Right lung (tissue), 10 donors: Measurements from ENCODE around the gene AASDH. TPM values are rescaled to one million over a fixed set of nuclear protein-coding genes. Genes with fewer than 3 reads are reported as not detected.
A peak's percentile ranks its signal among the peaks of the same experiment; 100 is the strongest.

Experiments
- DNase-seq, 2 donors: peaks; one replicate each; pipeline ENCODE4 v3.0.0-alpha.2; 2013
- long read RNA-seq, 8 donors: transcript quantifications; one replicate each; lab custom pipeline, GENCODE V29; 2026
- polyA plus RNA-seq, 5 donors: library from polyadenylated mRNA; unstranded; fragments of 120-200 nt; gene quantifications; one replicate each; pipeline versions ENCODE4 v1.2.1 to v1.2.3, GENCODE V29; 2013; ENCODE audit warnings: inconsistent platforms in 1 of 5, low replicate concordance in 1 of 5; ENCODE audit not compliant: insufficient read length in 5 of 5, insufficient read depth in 1 of 5

The AASDH gene, protein sequence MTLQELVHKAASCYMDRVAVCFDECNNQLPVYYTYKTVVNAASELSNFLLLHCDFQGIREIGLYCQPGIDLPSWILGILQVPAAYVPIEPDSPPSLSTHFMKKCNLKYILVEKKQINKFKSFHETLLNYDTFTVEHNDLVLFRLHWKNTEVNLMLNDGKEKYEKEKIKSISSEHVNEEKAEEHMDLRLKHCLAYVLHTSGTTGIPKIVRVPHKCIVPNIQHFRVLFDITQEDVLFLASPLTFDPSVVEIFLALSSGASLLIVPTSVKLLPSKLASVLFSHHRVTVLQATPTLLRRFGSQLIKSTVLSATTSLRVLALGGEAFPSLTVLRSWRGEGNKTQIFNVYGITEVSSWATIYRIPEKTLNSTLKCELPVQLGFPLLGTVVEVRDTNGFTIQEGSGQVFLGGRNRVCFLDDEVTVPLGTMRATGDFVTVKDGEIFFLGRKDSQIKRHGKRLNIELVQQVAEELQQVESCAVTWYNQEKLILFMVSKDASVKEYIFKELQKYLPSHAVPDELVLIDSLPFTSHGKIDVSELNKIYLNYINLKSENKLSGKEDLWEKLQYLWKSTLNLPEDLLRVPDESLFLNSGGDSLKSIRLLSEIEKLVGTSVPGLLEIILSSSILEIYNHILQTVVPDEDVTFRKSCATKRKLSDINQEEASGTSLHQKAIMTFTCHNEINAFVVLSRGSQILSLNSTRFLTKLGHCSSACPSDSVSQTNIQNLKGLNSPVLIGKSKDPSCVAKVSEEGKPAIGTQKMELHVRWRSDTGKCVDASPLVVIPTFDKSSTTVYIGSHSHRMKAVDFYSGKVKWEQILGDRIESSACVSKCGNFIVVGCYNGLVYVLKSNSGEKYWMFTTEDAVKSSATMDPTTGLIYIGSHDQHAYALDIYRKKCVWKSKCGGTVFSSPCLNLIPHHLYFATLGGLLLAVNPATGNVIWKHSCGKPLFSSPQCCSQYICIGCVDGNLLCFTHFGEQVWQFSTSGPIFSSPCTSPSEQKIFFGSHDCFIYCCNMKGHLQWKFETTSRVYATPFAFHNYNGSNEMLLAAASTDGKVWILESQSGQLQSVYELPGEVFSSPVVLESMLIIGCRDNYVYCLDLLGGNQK
- polyA plus RNA-seq: 10 to 100 TPM; 18.3 to 31.5 (median 28.9) TPM
- long read RNA-seq, donor 1, partial matches to known transcripts: 9 of 11 reads
- long read RNA-seq, donor 1, other reads (novel, unspliced or antisense): 0 of 11 reads
- long read RNA-seq, donor 2: 0 reads
- long read RNA-seq, donor 3, partial matches to known transcripts: 0 of 4 reads
- long read RNA-seq, donor 3, other reads (novel, unspliced or antisense): 0 of 4 reads
- long read RNA-seq, donor 4, partial matches to known transcripts: 13 of 14 reads
- long read RNA-seq, donor 4, other reads (novel, unspliced or antisense): 0 of 14 reads
- long read RNA-seq, donor 5, partial matches to known transcripts: 7 of 8 reads
- long read RNA-seq, donor 5, other reads (novel, unspliced or antisense): 0 of 8 reads
- long read RNA-seq, donor 6, partial matches to known transcripts: 6 of 10 reads
- long read RNA-seq, donor 6, other reads (novel, unspliced or antisense): 0 of 10 reads
- long read RNA-seq, donor 7, partial matches to known transcripts: 5 of 6 reads
- long read RNA-seq, donor 7, other reads (novel, unspliced or antisense): 0 of 6 reads
- long read RNA-seq, donor 8, partial matches to known transcripts: 7 of 8 reads
- long read RNA-seq, donor 8, other reads (novel, unspliced or antisense): 0 of 8 reads

DNA sequence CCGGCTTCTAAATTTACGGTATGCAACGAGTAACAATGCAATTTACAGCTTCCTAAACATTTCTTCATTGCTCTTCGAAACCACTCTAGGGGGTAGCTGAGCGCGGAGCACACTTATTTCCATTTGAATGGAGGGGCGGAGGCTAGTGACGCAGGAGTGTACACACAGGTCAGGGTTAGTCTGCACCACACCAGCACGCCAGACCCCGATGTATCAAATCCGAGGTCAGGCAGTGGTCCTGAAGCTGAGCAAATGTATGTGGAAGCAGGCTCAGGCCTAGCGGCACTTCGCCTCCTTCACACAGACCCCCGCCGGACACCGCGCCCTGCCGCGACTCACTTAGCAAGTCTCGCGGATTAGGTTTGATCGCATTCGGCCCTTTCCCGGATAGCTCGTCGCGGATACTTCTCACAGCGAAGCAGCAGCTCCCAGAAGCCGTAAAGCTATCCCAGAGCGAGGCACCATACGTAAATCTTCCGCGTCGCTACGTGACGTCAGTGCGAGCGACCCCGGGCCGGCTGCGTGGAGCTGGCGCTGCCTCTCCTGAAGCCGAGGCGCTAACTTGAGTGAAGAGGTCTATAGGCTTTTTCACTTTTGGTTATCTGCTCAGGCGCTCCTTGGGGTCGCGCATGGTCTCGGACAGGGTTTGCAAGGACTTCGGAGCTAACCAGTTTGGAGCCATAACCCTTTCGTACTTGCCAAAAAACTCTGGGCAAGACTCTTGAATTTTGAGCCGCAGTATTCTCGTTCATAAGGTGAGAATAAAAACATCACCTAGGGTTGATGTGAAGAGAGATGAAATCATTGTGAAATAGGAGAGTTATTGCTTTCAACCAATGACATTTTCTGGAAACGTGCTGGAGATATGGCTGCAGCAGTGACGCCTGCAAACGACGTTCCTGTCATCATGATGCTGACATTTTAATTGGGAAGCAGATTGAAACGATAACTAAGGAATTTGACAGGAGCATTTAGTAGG is at the start of gene AASDH:
TSS of gene AASDH (minus strand) at position 469 of the 979 bp plus-strand sequence. CDS start 3,192 bp downstream, outside the sequence.
- DNase-seq: peak; percentile 97

DNA sequence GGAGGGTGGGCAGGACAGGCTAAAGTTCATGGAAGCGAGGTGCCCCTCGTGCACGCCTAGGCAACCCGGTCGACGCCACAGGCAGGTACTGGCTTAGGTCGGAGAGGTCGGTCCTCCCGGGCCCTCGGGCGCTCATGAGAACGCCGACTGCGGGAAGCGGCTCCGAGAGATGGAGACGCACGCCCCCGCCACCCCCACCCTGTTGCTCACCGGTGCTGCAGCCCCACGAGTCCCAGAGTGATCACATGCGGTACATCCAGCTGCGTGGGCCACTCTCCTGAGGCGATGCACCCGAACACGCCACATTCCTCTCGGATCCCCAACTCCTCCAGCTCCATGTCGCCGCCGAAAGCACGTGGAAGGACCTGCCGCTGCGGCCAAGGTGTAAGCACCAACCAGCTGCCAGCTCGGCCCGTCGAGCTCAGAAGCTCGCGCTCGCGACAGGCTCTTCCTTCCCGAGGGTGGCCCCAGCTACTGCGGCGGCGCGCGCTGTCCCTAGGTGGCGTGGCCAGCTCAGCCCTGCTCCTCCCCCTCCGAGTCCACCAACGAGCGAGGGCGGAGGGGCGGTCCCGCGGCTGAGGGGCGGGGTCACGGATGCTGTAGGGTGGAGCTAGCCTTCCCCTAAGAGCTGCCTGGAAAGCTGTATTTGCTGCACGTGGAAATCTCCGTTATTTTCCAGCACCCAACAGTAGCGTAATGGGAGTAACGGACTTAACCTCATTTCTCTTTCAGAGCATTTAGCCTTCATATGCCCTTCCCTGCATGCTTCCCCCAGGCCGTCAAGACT is 48.0 kb upstream of the AASDH start, which contains the start of gene PPAT:
TSS of gene PPAT (minus strand) at position 476 of the 787 bp plus-strand sequence. CDS start at position 338, 138 bp downstream.
- DNase-seq: peak; percentile 98 to 99

DNA sequence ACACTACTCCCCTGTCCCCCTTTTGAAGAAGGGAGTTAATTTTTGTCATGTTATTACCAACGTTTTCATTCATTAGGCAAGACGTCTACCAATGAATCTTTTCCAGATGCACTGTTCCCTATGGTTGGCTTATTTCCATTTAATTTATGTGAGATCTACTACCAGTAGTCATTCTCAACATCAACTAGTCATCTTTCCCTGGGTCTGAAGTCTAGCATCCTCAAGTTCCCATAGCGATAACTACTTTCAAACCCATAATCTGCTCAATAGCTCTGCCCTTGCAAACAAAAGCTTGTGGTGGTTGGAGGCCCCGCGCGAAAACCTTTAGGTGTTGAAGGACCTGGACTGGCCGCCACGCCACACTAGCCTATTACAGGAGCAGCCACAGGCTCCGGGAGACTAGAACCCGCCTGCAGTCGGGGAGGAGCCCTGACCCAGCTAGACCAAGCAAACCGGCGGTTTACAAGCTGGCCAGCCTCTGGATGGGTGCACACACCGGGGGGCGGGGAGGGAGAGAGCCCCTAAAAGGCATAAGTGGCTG is 47.4 kb upstream of the AASDH start:
- DNase-seq: no peak

DNA sequence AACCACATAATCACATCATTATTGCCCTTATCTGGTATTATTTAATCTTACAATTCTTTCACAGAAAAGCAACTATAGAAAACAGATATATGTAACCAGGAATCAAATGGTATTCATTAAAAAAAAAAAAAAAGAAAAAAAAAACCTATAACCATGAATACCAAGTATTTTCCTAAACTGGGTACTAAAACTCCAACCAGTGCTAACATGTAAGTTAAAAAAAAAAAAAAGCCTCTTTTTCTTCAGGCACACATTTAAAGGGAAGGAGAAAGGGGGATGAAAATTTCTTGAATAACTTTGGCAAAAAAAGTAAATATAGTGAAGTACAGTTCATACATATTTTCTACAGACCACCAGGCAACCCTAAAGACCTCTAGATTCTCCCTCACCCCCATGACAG is 46.0 kb upstream of the AASDH start:
- DNase-seq: no peak

DNA sequence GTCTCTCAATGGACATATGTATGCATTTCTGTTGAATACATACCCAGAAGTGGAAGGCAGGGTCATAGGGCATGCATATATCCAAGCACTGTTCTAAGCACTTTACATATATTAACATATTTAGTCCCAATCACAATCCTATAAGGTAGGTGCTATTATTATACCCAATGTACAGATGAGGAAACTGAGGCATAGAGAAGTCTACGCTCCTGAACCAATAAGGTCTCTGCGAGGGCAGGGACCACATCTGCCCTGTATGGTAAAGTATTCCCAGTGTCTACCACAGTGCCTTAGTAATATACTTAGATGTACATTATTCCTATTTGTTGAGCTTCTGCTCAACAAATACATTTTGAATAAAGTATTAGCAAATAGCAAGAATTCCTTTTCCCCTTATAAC is 42.9 kb upstream of the AASDH start:
- DNase-seq: no peak

DNA sequence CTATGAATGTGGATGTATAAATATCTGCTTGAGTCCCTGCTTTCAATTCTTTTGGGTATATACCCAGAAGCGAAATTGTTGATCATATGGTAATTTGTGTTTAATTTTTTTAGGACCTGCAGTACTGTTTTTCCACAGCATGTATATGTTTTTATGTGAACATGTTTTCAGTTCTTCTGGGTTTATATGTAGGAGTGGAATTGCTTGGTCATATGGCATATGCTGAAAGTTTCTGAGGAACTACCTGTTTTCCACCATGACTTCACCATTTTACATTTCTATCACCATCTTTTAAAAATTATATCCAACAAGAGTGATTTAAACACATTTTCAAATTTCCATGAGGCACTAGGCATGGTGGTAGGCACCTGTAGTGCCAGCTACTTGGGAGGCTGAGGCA is 39.9 kb upstream of the AASDH start:
- no peak for DNase-seq

DNA sequence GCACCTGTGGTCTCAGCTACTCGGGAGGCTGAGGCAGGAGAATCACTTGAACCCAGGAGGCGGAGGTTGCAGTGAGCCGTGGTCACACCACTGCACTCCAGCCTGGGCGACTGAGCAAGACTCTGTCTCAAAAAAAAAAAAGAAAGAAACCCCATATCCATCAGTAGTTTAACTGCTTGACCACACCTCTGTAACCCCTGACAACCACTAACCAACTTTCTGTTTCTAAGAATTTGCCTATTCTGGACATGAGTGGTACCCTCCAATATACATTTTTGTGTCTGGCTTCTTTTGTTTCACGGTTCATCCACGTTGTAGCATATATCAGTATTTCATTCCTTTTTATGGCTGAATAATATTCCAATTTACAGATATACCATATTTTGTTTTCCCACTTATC is 39.0 kb upstream of the AASDH start:
- no peak for DNase-seq

DNA sequence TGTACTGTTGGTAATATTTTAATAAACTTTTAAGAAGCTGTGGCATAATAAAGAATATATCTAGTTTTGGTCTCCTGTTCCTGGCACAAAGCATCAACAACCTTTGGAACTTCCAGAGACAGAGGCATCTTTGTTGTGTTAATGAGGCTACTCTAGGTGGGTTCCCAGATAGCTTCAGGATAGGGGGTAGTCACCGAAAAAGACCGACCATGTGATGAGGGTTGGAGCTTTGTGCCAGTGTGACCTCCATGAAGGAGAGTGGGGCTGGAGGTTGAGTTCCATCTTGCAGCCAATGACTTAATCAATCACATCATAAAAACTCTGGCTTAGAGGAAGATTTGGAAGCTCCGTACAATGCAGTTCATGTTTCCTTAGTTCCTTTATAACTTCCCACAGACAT is 38.2 kb upstream of the AASDH start:
- DNase-seq: no peak

DNA sequence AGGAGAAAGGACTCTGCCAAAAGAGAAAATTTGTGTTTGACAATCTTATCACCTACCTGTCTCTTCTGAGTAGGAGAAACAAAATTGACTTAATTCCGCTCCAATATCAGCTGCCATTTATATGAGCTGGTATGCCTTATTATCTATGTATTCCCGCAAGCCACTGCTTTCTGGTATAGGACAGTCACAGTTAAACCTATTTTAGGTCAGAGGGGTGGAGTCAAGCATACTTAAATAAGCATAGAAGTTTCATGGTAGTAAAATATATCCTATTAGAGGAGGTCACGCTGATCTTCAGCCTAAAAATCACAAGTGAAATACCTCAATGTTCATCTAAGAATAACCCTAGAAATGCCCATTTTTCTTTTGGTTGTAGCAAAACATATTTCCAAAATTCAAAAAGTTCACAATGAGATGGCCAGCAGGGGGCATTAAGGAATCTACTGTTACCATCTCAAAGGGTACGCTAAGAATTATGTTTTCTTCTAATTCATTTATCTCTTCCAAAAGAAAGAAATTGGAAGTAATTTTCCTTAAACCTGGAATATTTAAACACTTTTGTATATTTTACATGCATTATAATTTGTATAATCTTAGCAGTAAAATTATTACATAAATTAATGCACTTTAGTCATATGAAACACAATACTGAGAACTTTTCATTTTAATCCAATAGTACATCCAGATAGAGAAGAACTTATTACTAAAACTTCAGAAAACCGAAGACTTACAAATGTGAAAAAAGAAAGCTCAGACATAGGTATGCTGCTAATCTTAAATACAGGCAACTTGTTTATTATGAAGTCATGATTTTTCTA is 37.6 kb upstream of the AASDH start:
- no peak for DNase-seq

DNA sequence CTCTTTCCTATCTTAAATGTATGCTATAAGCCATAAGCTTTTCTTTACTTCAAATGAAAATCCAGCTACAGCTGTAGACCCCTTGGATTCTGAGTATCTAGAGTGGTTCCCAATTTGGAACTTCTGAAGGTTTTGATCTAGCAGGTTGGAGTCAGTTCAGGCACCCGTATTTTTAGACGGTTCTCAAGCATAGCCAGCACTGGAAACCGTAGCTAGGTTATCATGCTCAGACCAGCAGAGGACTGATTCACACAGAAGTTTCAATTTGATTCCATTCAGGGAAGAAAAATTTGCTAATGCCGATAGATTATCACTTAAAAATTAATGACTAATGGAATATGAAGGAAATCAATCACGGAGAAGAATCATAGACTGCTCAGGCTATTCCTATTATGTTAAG is 36.9 kb upstream of the AASDH start:
- DNase-seq: no peak

DNA sequence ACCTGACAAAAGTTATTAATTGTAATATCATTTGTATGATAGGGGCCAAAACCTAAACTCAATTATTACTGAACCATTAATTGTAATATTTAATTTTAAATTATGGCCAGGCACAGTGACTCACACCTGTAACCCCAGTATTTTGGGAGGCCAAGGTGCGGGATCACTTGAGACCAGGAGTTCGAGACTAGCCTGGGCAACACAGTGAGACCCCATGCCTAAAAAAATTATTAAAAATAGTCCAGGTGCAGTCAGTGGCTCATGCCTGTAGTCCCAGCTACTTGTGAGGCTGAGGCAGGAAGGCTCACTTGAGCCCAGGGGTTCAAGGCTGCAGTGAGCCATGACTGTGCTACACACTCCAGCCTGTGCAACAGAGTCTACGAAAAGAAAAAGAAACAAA is 30.1 kb upstream of the AASDH start:
- DNase-seq: no peak

DNA sequence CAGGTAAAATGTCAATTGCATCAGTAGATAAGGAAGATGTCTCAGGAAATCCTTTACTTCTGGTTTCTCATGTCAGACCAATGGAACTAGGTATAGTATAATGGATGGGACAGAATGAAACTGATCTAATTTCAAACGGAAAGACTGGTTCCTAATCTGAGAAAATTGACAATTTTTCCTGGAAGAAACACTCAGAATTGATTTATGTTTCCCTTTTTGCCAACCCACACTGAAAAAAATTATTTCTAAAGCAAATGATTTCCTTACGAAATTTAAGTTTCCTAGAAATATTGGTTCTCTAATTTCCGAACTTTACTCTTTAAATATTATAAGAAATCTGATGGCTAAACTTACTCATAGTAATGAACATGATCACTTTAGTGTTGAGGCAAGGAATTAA is 29.1 kb upstream of the AASDH start:
- no peak for DNase-seq

DNA sequence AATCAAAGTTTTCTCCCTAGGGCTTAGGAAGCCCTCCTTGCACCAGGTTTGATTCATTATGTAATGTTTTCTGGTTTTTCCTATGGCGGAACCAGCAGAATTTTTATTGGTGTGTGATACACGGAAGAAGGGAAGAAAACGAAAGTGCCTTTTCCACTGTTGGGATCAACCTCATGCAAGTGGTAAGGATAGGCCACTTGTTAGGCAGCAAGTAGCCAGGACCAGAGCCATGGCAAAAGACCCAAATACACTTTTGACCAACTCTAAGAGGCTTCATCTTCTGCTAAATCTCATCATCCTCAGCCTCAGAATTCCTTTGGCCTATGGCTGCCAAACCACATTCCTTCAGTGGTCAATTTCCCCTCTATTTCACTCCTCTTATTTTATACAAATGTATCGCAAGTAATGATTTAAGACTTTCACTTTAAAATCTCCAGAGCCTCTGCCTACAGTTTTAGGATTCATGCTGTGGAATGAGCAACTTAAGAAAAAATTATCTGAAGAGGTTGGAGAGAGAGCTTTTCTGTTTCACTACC is 26.9 kb upstream of the AASDH start:
- no peak for DNase-seq

DNA sequence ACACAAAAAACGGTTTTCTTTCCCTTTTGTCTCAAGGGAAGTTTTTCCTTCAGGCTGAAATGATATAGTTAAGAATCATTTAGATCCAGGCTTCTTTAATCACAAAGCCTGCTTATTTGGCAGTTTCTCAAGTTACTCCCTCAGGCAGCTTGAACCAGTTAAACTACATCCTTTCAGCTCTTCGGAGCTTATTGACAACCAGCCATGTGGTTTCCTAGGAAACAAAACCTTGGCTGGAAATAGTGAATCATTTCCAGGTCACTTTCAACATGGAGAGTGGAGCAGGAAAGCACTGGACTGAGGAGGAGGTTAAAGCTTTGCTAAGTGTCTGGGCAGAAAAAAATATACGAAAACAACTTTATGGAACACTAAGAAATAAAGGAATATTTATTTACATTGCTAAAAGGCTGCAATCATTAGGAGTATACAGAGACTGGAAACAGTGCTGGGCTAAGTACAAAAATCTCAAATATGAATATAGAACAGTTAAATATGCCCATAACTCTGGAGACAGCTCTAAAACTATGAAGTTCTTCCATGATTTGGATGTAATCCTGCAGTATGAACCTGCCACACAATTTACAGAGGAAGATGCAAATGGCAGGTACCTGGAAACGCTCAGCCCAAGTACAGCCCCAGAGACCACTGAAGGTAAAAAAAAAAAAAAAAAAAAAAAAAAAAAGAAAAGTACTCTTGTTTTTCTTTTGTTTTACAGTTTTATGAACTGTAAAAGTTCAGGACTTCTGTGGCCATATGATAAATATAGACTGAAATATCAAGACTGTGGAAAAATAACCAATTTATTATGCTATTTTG is 23.2 kb upstream of the AASDH start:
- peak; percentile 95 to 96 for DNase-seq

DNA sequence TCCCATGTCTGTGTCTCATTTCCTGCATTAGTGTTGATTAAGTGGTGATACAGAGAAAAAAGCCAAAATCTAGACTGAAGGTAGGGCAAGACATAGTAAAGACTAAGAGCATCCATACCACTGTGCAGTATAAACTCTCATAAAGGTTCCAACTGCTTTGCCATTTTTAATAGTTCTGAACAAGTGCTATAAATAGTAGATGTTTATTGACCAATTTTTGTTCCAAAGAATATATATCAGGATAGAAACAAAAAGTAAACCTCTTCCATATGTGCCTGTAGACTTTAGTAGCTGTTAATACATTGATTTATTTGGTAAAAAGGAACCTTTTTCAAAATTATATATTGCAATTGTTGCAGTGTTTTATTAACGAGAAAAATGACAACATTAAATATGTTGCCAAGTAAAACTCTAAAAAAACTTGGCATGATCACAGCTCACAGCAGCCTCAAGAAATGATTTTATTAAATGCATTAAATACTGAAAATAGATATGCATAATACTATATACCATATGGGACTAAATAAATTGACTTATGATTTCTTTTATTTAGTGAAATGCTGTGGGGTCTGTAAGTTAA is 22.3 kb upstream of the AASDH start:
- DNase-seq: peak in 1 of 2 donors; percentile 21

DNA sequence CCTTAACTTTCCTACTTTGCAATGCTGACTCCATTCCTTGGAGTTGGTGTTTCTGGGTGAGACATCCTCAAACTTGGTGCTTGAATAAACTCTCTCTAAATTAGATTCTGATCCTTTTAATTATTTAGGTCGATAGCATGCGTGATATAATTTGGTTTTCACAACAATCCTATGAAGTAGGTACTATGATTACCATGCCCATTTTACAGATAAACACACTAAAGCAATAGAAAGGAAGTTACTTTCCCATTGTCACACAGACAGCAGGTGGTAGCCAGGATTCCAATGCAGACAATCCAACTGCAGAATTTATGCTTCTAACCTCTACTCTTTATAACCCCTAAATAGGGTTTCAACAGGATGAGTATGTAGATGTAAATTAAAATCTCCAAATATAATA is 21.7 kb upstream of the AASDH start:
- DNase-seq: no peak
